Measurements from ENCODE around the gene CFAP141. TPM values are rescaled to one million over a fixed set of nuclear protein-coding genes. Genes with fewer than 3 reads are reported as not detected.
A peak's percentile ranks its signal among the peaks of the same experiment; 100 is the strongest.

CFAP141 gene
- total and polyA plus RNA-seq, 2 of the 13 experiments (the other 11 are each of a cell fraction or from before 2014, with no cell fraction given) = not detected

- TF ChIP-seq MLXIP (CRISPR knock-in tag; IDR thresholded peaks at IDR 0.05; ENCODE audit: borderline replicate concordance) = peak; percentile 74; the same call in 1 of the 2 replicates
- peak; percentile 88; the same call in 1 of the 2 replicates for TF ChIP-seq SKIL (CRISPR knock-in tag; IDR thresholded peaks at IDR 0.05; ENCODE audit: borderline replicate concordance)
- 0 out of 2 replicates have a peak, but pooled peaks have one; percentile 23 for TF ChIP-seq ZNF3 (CRISPR knock-in tag; IDR thresholded peaks at IDR 0.05)
- no peak for TF ChIP-seq LCORL (IDR thresholded peaks at IDR 0.05)
- peak; percentile 76 for TF ChIP-seq LCORL (CRISPR knock-in tag; IDR thresholded peaks at IDR 0.05)
- TF ChIP-seq PCBP1 (IDR thresholded peaks at IDR 0.05; ENCODE audit: borderline replicate concordance, low read depth, low read length) = 0 out of 2 replicates have a peak, but pooled peaks have one; percentile 44
- peak; percentile 56; the same call in 1 of the 2 replicates for TF ChIP-seq ETS1 (CRISPR knock-in tag; IDR thresholded peaks at IDR 0.05)
- TF ChIP-seq YEATS2 (CRISPR knock-in tag; IDR thresholded peaks at IDR 0.05; ENCODE audit: borderline replicate concordance) = peak; percentile 95
- no peak for TF ChIP-seq FUBP1 (CRISPR knock-in tag; IDR thresholded peaks at IDR 0.05; ENCODE audit: borderline replicate concordance)
- no peak; the same call in 1 of the 2 replicates for TF ChIP-seq ZNF335 (CRISPR knock-in tag; IDR thresholded peaks at IDR 0.05)
- peak; percentile 99 for TF ChIP-seq ZNF772 (CRISPR knock-in tag; IDR thresholded peaks at IDR 0.05)
- no peak for TF ChIP-seq PAWR (CRISPR knock-in tag; IDR thresholded peaks at IDR 0.05; ENCODE audit: borderline replicate concordance)
- TF ChIP-seq ZBTB39 (CRISPR knock-in tag; IDR thresholded peaks at IDR 0.05) = peak; percentile 56; the same call in 1 of the 2 replicates
- peak; percentile 99 for TF ChIP-seq DMAP1 (CRISPR knock-in tag; IDR thresholded peaks at IDR 0.05)
- TF ChIP-seq ZNF383 (CRISPR knock-in tag; IDR thresholded peaks at IDR 0.05; ENCODE audit: borderline replicate concordance) = no peak
- TF ChIP-seq ZNF256 (CRISPR knock-in tag; conservative IDR thresholded peaks at IDR 0.05) = peak; percentile 92
Measured at GRCh38 chr1:154220071-154220969, 14.2 kb upstream of the CFAP141 start, which contains the start of gene UBAP2L (continued).

All from HepG2 (cell line).